ENCODE data around the gene KRT33B. TPM values are rescaled to one million over a fixed set of nuclear protein-coding genes. Genes with fewer than 3 reads are reported as not detected.

The KRT33B gene
- total RNA-seq, 1 experiment from 2014 or later = not detected

DNA sequence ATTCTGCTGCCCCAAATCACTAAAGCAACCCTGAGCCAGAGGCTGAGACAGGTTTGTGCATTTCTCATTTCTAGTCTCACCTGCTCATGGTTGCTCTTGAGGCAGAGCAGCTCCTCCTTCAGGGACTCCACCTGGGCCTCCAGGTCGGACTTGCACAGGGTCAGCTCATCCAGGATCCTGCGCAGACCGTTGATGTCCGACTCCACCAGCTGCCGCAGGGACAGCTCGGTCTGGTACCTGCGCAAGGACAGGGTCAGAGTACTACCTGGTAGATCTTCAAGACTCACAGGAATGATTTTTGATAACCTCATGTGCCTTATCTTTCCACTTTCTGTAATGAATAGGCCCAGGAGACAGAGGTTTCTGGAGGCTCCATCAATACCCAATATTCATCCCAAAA is 26.7 kb upstream of the KRT33B start:
- Histone ChIP-seq H3K18ac (ENCODE audit: insufficient read length, low read depth, low read length) (no peak overlapping the region), H3K56ac (ENCODE audit: insufficient read length, low read depth, low read length) (no peak overlapping the region), H4K8ac (replicated peaks; ENCODE audit: insufficient read length, low read depth, low read length) (no peak overlapping the region), H3K23me2 (ENCODE audit: insufficient read length, low read depth, low read length, poor library complexity, severe bottlenecking) (no peaks in the 10 kb centered on the region), H3K79me1 (ENCODE audit: insufficient read depth, low read depth, low read length, poor library complexity, severe bottlenecking) (no peaks in the 10 kb centered on the region), H2BK5ac (ENCODE audit: insufficient read length, low read length) (no peak overlapping the region), H3K79me2 (ENCODE audit: insufficient read depth, low read length) (no peaks in the 10 kb centered on the region), H2BK120ac (ENCODE audit: low read depth, low read length, poor library complexity, severe bottlenecking) (no peak overlapping the region), H4K20me1 (ENCODE audit: control insufficient read depth, insufficient read depth, insufficient read length) (no peaks in the 10 kb centered on the region), H3K27me3 (ENCODE audit: insufficient read depth, low read length) (no peaks in the 10 kb centered on the region), H3K27ac (ENCODE audit: insufficient read length, low read depth, low read length) (no peak overlapping the region), H4K5ac (ENCODE audit: insufficient read length, low read depth, low read length) (no peak overlapping the region), H3K4ac (ENCODE audit: low read depth, low read length) (no peak overlapping the region), H3T11ph (ENCODE audit: low read length) (no peak overlapping the region), H2AK5ac (ENCODE audit: insufficient read length, low read length) (no peak overlapping the region), H2BK20ac (ENCODE audit: low read depth, low read length, poor library complexity, severe bottlenecking) (no peak overlapping the region), H3K9ac (ENCODE audit: extremely low read depth, insufficient read length, low read length) (no peak overlapping the region), H3K4me1 (ENCODE audit: insufficient read depth, low read length) (no peaks in the 10 kb centered on the region), H3K9me3 (ENCODE audit: control insufficient read depth, low read depth, low read length) (no peaks in the 10 kb centered on the region), H3K14ac (ENCODE audit: insufficient read depth, low read length) (no peak overlapping the region), H3K4me2 (ENCODE audit: insufficient read depth, insufficient read length, low read length) (no peak overlapping the region), H2AFZ (ENCODE audit: low read length) (no peak overlapping the region), H3K23ac (ENCODE audit: insufficient read length, low read depth, low read length) (no peak overlapping the region), H2BK15ac (ENCODE audit: low read depth, low read length) (no peak overlapping the region), H4K91ac (ENCODE audit: insufficient read length, low read depth, low read length) (no peak overlapping the region), H2BK12ac (ENCODE audit: insufficient read length, low read depth, low read length) (no peak overlapping the region)
- TF ChIP-seq, protein P1, sequence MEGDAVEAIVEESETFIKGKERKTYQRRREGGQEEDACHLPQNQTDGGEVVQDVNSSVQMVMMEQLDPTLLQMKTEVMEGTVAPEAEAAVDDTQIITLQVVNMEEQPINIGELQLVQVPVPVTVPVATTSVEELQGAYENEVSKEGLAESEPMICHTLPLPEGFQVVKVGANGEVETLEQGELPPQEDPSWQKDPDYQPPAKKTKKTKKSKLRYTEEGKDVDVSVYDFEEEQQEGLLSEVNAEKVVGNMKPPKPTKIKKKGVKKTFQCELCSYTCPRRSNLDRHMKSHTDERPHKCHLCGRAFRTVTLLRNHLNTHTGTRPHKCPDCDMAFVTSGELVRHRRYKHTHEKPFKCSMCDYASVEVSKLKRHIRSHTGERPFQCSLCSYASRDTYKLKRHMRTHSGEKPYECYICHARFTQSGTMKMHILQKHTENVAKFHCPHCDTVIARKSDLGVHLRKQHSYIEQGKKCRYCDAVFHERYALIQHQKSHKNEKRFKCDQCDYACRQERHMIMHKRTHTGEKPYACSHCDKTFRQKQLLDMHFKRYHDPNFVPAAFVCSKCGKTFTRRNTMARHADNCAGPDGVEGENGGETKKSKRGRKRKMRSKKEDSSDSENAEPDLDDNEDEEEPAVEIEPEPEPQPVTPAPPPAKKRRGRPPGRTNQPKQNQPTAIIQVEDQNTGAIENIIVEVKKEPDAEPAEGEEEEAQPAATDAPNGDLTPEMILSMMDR (conservative IDR thresholded peaks at IDR 0.05) = no peak
- DNase-seq = no peak
- Mint-ChIP-seq H3K4me3 (no peak overlapping the region), H3K36me3 (ENCODE audit: insufficient read depth in 1 of 3, low read depth in 3 of 3) (no peaks in the 10 kb centered on the region), H3K27ac (no peak overlapping the region; a peak in 1 of 7 replicates), H3K4me1 (0 out of 4 replicates have a peak, but pooled peaks cover 0 to 3% of the 10 kb centered on the region in 2 experiments), H3K27me3 (ENCODE audit: low read depth) (peaks cover 4% of the 10 kb centered on the region), H3K9me3 (no peaks in the 10 kb centered on the region; a peak in 1 of 5 replicates)
- WGBS (ENCODE audit: extremely low coverage, insufficient read length, low lambda C conversion rate) = no CpG with 5 or more reads among the region's 7 CpGs

Measured in H9 (cell line).